ENCODE measurements around the gene FEN1. TPM values are rescaled to one million over a fixed set of nuclear protein-coding genes. Genes with fewer than 3 reads are reported as not detected.

The FEN1 gene
- total and polyA plus RNA-seq, 4 donors = 4.5 to 46.5 (median 9.5) TPM

DNA sequence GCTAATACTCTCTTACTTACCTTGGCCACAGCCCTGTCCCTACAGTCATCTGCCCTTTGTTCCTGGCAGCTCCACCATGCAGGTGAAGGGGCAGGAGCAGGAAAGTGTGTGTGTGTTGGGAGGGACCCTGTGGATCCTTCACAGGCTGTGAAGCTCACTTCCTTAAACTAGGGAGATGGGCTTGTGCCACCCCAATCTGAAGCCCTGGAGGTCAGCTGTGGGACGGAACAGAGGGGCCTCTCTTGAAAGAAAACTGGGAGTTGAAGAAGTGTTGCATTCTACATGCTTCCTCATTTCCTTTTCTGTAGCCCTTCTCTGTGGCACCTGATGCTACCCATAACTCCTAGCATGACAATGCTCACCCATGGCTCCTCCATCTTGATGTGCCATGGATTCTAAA is 12.4 kb downstream of the FEN1 start (continued):
- TF ChIP-seq, protein P1, sequence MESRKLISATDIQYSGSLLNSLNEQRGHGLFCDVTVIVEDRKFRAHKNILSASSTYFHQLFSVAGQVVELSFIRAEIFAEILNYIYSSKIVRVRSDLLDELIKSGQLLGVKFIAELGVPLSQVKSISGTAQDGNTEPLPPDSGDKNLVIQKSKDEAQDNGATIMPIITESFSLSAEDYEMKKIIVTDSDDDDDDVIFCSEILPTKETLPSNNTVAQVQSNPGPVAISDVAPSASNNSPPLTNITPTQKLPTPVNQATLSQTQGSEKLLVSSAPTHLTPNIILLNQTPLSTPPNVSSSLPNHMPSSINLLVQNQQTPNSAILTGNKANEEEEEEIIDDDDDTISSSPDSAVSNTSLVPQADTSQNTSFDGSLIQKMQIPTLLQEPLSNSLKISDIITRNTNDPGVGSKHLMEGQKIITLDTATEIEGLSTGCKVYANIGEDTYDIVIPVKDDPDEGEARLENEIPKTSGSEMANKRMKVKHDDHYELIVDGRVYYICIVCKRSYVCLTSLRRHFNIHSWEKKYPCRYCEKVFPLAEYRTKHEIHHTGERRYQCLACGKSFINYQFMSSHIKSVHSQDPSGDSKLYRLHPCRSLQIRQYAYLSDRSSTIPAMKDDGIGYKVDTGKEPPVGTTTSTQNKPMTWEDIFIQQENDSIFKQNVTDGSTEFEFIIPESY (IDR thresholded peaks at IDR 0.05) = no peak
- TF ChIP-seq EGR1 (IDR thresholded peaks at IDR 0.05; ENCODE audit: low read depth in 2 of 2) (no peak), SP1 (IDR thresholded peaks at IDR 0.05) (no peak), HNF4A (conservative IDR thresholded peaks at IDR 0.05) (no peak), TAF1 (conservative IDR thresholded peaks at IDR 0.05) (no peak), RAD21 (IDR thresholded peaks at IDR 0.05) (no peak), GABPA (IDR thresholded peaks at IDR 0.05 in 1 of 2, conservative IDR thresholded peaks at IDR 0.05 in 1 of 2) (no peak)
- TF ChIP-seq, protein P2, sequence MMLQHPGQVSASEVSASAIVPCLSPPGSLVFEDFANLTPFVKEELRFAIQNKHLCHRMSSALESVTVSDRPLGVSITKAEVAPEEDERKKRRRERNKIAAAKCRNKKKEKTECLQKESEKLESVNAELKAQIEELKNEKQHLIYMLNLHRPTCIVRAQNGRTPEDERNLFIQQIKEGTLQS (IDR thresholded peaks at IDR 0.05) = no peak

DNA sequence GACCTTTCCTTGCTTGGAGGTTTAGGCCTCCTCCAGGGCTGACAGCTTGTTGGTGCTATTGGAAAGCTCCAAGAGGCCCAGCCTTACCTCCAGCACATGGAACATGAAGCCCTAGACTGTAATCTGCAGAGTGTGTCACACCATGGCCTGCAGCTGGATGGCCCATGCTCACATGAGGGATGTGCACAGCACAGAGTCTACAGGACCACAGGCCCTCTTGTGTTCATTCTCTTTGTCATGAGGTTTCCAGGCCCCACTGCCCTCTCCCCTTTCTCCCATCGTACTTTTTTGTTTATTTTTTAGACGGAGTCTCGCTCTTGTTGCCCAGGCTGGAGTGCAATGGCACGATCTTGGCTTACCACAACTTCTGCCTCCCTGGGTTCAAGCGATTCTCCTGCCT is 14.1 kb downstream of the FEN1 start:
- no peak overlapping the region for H3K4me3 ChIP-seq (ENCODE audit: low read depth in 1 of 3, low read length in 3 of 3)
- TF ChIP-seq SP1 (IDR thresholded peaks at IDR 0.05) (no peak), HNF4A (conservative IDR thresholded peaks at IDR 0.05) (no peak), FOXA2 (IDR thresholded peaks at IDR 0.05) (no peak), RXRA (IDR thresholded peaks at IDR 0.05) (no peak), NR2F2 (IDR thresholded peaks at IDR 0.05) (no peak), YY1 (IDR thresholded peaks at IDR 0.05) (no peak), HNF4G (IDR thresholded peaks at IDR 0.05) (no peak), FOXA1 (IDR thresholded peaks at IDR 0.05) (no peak), TAF1 (conservative IDR thresholded peaks at IDR 0.05) (no peak), GABPA (IDR thresholded peaks at IDR 0.05 in 1 of 2, conservative IDR thresholded peaks at IDR 0.05 in 1 of 2) (no peak), RAD21 (IDR thresholded peaks at IDR 0.05) (no peak)
- TF ChIP-seq, protein P3, sequence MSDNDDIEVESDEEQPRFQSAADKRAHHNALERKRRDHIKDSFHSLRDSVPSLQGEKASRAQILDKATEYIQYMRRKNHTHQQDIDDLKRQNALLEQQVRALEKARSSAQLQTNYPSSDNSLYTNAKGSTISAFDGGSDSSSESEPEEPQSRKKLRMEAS (IDR thresholded peaks at IDR 0.05) = no peak
- TF ChIP-seq, protein P2 (IDR thresholded peaks at IDR 0.05) = no peak
- TF ChIP-seq, protein P4, sequence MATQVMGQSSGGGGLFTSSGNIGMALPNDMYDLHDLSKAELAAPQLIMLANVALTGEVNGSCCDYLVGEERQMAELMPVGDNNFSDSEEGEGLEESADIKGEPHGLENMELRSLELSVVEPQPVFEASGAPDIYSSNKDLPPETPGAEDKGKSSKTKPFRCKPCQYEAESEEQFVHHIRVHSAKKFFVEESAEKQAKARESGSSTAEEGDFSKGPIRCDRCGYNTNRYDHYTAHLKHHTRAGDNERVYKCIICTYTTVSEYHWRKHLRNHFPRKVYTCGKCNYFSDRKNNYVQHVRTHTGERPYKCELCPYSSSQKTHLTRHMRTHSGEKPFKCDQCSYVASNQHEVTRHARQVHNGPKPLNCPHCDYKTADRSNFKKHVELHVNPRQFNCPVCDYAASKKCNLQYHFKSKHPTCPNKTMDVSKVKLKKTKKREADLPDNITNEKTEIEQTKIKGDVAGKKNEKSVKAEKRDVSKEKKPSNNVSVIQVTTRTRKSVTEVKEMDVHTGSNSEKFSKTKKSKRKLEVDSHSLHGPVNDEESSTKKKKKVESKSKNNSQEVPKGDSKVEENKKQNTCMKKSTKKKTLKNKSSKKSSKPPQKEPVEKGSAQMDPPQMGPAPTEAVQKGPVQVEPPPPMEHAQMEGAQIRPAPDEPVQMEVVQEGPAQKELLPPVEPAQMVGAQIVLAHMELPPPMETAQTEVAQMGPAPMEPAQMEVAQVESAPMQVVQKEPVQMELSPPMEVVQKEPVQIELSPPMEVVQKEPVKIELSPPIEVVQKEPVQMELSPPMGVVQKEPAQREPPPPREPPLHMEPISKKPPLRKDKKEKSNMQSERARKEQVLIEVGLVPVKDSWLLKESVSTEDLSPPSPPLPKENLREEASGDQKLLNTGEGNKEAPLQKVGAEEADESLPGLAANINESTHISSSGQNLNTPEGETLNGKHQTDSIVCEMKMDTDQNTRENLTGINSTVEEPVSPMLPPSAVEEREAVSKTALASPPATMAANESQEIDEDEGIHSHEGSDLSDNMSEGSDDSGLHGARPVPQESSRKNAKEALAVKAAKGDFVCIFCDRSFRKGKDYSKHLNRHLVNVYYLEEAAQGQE (IDR thresholded peaks at IDR 0.05) = no peak
- TF ChIP-seq, protein P1 (IDR thresholded peaks at IDR 0.05) = no peak
- peaks cover 12 to 76% (median 28%) of the 10 kb centered on the region in 4 donors for H3K36me3 ChIP-seq (ENCODE audit: control insufficient read depth in 4 of 4, insufficient read depth in 3 of 4, low read depth in 1 of 4, low read length in 3 of 4)
- WGBS = 70% methylated on average over 5 of the region's 5 CpGs
- H3K27ac ChIP-seq (ENCODE audit: low read depth in 1 of 2, low read length in 2 of 2) = no peak overlapping the region
- no peaks in the 10 kb centered on the region for H3K4me1 ChIP-seq (ENCODE audit: control insufficient read depth in 4 of 4, insufficient read depth in 4 of 4, low read length in 3 of 4)
- H3K9me3 ChIP-seq (ENCODE audit: control insufficient read depth in 4 of 4, low read length in 3 of 4) = no peaks in the 10 kb centered on the region
- no peak for DNase-seq (ENCODE audit: low spot score)
- no peak overlapping the region for H3K9ac ChIP-seq (ENCODE audit: low read depth in 1 of 2, low read length in 2 of 2)
- no peaks in the 10 kb centered on the region for H3K27me3 ChIP-seq (ENCODE audit: control insufficient read depth in 4 of 4, insufficient read depth in 4 of 4, low read length in 3 of 4)

Measured in liver (tissue), 9 donors.